ENCODE measurements around the gene ATP10A.

ATP10A gene

DNA sequence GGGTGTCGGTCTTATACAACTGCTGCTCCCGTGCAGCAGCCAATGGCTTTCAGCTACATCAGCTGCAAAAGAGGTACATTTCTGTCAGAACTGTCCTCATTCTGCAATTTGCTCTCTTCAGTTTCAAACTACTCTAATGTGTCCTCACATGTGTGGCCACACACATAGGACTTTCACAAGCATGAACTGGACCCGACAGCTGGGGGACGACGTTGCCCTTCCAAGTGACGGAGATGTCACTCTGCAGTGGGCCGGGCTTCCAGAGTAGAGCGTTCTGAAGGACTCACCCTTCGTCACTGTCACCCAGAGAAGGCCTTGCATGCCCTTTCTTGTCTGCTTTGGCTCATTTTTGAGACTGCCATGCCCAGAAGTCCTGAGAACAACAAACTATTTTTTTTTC, 189.8 kb downstream of the ATP10A start:
- no peak for DNase-seq (ENCODE audit: low read depth)
- TF ChIP-seq, protein P1, sequence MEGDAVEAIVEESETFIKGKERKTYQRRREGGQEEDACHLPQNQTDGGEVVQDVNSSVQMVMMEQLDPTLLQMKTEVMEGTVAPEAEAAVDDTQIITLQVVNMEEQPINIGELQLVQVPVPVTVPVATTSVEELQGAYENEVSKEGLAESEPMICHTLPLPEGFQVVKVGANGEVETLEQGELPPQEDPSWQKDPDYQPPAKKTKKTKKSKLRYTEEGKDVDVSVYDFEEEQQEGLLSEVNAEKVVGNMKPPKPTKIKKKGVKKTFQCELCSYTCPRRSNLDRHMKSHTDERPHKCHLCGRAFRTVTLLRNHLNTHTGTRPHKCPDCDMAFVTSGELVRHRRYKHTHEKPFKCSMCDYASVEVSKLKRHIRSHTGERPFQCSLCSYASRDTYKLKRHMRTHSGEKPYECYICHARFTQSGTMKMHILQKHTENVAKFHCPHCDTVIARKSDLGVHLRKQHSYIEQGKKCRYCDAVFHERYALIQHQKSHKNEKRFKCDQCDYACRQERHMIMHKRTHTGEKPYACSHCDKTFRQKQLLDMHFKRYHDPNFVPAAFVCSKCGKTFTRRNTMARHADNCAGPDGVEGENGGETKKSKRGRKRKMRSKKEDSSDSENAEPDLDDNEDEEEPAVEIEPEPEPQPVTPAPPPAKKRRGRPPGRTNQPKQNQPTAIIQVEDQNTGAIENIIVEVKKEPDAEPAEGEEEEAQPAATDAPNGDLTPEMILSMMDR (IDR thresholded peaks at IDR 0.05; ENCODE audit: control insufficient read depth, extremely low read depth, insufficient read depth) = no peak
- H3K4me3 ChIP-seq (ENCODE audit: low read depth, low read length) = no peak overlapping the region

DNA sequence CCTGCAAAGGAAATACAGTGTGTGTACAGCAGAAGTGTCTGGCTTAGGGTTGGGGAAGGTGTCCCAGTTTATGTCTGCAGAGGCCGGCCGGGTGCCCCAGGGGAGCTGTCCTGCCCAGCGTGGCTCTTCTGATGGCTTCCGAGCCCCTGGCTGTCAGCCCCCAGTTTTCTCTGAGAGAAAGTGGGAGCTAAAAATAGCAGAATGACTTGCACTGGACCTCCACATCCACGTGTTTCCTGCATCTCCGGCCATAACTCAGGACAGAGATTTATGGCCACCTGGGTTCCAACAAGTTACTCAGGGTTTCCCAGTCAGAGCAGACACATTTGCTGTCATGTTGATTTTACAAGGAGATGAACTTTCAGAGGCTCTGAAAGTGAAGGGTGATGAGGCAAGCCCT, 192.0 kb downstream of the ATP10A start:
- DNase-seq (ENCODE audit: low read depth) = no peak
- H3K4me3 ChIP-seq (ENCODE audit: low read depth, low read length) = no peak overlapping the region
- TF ChIP-seq, protein P1 (IDR thresholded peaks at IDR 0.05; ENCODE audit: control insufficient read depth, extremely low read depth, insufficient read depth) = no peak

DNA sequence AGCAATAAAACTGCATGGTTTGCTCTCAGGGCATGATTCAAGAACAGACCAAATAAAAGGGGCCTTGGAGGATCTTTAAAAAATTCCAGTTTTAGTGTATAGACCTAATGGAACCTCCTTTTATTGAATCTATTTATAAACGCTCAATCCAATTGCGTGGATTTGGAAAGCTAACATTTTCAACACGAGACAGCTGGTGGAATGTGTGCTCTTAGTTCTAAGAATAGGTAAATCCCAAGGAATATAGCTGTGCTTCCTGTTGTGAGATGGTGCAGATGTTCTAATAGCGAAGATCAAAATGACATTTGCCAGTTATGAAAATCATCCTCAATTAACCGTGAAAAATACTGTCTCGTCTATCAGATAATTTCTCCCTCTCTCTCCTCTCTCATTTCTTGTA, 192.5 kb downstream of the ATP10A start:
- H3K4me3 ChIP-seq (ENCODE audit: low read depth, low read length) = no peak overlapping the region
- no peak for DNase-seq (ENCODE audit: low read depth)
- TF ChIP-seq, protein P1 (IDR thresholded peaks at IDR 0.05; ENCODE audit: control insufficient read depth, extremely low read depth, insufficient read depth) = no peak

DNA sequence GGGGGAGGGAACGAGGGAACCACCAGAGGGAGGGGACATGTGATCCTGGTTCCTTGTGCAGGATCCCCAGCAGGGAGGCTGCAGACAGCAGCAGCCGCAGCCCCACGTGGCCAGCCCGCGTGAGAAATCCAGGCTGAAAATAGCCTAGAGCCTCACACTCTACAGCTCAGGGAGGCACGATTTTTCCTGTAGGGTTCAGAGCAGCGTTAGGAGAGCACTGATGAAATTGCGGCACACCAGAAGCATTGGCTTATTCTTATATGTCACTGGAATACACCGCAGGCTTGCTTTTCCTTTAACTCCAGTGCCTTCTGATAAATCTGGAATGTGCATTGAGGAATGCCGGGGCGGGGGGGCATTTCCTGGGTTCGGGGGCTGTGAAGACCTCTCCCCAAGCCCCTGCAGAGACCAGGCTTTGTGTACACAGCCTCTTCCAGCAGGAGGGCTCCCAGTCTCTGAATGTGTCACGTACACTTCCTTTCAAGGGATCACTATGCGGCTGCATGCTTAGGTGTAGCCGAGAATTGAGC, 193.0 kb downstream of the ATP10A start:
- H3K4me3 ChIP-seq (ENCODE audit: low read depth, low read length) = no peak overlapping the region
- TF ChIP-seq, protein P1 (IDR thresholded peaks at IDR 0.05; ENCODE audit: control insufficient read depth, extremely low read depth, insufficient read depth) = no peak
- DNase-seq (ENCODE audit: low read depth) = no peak

DNA sequence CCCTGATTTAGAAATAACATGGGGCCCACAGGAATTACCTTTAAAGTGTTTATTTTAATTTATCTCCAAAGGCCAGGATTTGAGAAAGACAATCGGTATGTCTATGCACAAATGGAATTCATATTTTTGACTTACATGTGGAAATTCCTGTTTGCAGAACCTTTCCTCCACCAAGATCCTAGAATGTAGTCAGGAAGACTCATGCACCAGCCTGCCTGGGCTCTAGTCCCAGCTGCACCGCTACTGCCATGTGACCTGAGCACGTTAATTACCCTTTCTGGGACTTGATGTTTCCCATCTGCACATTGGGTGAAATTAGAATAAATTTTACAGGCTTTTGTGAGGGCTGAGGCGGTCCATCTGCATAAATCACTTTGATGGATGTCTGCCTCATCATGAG, 194.2 kb downstream of the ATP10A start:
- no peak for DNase-seq (ENCODE audit: low read depth)
- H3K4me3 ChIP-seq (ENCODE audit: low read depth, low read length) = no peak overlapping the region
- TF ChIP-seq, protein P1 (IDR thresholded peaks at IDR 0.05; ENCODE audit: control insufficient read depth, extremely low read depth, insufficient read depth) = no peak

DNA sequence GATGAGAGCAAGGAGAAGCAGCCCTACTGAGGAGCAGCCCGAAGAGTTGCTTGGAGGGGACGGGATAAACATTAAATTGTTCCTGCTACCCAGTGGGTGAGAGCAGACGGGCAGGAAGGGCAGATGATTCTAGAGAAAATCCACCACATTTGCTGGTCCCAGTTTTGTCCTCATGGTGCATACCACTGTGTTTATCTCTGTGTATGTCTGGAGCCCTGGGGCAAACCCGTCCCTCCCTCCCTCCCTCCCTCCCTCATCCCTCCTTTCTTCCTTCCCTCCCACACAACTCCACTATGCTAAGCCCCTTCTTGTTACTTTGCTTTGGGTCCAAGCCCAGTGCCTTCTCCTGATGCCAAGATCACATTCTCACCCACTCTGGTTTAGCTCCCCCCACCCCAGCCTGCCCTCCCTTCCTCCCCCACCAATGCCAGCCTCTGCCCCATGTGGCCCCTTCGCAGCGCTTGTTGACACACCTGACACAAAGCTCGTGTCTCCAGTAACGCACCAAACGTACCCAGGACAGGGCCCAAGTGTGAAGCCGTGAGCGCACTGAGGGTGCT, 194.8 kb downstream of the ATP10A start:
- H3K4me3 ChIP-seq (ENCODE audit: low read depth, low read length) = no peak overlapping the region
- DNase-seq (ENCODE audit: low read depth) = no peak
- TF ChIP-seq, protein P1 (IDR thresholded peaks at IDR 0.05; ENCODE audit: control insufficient read depth, extremely low read depth, insufficient read depth) = no peak

DNA sequence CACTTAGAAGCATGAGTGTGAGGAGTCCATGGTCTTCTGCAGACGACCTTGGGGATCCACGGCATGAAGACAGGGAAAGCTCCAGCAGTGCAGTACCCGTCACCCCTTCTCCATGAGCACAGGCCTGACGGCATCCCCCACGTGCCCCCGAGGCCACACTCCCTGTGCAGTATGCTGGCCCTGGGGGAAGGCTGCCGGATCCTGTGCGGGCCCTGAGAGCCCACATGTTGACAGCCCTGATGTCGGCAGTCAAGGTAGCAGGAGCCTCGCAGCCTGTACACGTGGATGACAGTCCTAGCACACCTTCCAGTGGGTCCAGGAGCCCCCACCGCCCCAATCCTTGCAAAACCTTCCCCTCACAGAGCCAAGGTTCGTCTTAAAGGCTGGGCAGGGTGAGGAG, 195.3 kb downstream of the ATP10A start:
- no peak overlapping the region for H3K4me3 ChIP-seq (ENCODE audit: low read depth, low read length)
- TF ChIP-seq, protein P1 (IDR thresholded peaks at IDR 0.05; ENCODE audit: control insufficient read depth, extremely low read depth, insufficient read depth) = no peak
- no peak for DNase-seq (ENCODE audit: low read depth)

Data from LNCaP clone FGC (cell line).